Thyroid gland (tissue), 4 donors: Measurements from ENCODE around the gene FCHSD2. TPM values are rescaled to one million over a fixed set of nuclear protein-coding genes. Genes with fewer than 3 reads are reported as not detected.
"Not testable (repeated sequence)": the region's sequence is repeated elsewhere in the genome, so short reads cannot be mapped to it uniquely, and the experiment has no call there.

Experiments
- DNase-seq, 2 donors: peaks; one replicate each; pipeline ENCODE4 v3.0.0-alpha.2; 2019
- H3K27ac ChIP-seq, 3 donors: fragments of 200-600 bp; sonication (generic); 1 replicate in 2 of 3; 2 replicates in 1 of 3; pipeline ENCODE4 v1.5.1; 2016 to 2019; ENCODE audit warnings: mild to moderate bottlenecking in 1 of 3, moderate library complexity in 1 of 3
- H3K27me3 ChIP-seq: fragments of 200-600 bp; sonication (generic); one replicate; pipeline ENCODE4 v1.5.1; 2019
- H3K36me3 ChIP-seq, 2 donors: fragments of 200-600 bp; sonication (generic); one replicate each; pipeline ENCODE4 v1.5.1; 2016 to 2019
- H3K4me1 ChIP-seq, 2 donors: fragments of 200-600 bp; sonication (generic); one replicate each; pipeline ENCODE4 v1.5.1; 2017 to 2019
- H3K4me3 ChIP-seq, 3 donors: fragments of 200-600 bp; sonication (generic); replicated peaks in 1 of 3; 1 replicate in 2 of 3; 2 replicates in 1 of 3; pipeline ENCODE4 v1.5.1; 2016; ENCODE audit warnings: mild to moderate bottlenecking in 1 of 3
- H3K9me3 ChIP-seq: fragments of 200-600 bp; sonication (generic); one replicate; pipeline ENCODE4 v1.5.1; 2017
- POLR2A ChIP-seq, 2 donors: fragments of 450-650 bp; IDR thresholded peaks; one replicate each; pipeline ENCODE4 v1.6.1; 2017; ENCODE audit warnings: antibody characterized with exemption in 2 of 2, mild to moderate bottlenecking in 2 of 2, moderate library complexity in 1 of 2
- WGBS, 2 donors: methylation state at CpG; one replicate each; pipeline ENCODE4 v1.1.5; 2017; 5-methylcytosine and 5-hydroxymethylcytosine counted together
- intact Hi-C: fragments of 100-400 bp; cut with DNase I; formaldehyde crosslinking; loops from one replicate; pipeline ENCODE4 v1.15.1; 2023
- total RNA-seq, 4 donors: library from RNA; depleted of rRNA; stranded (reverse); fragments of >200 nt; gene quantifications; one replicate each; pipeline ENCODE4 v1.2.3, GENCODE V29; 2016
- TF ChIP-seq, protein P1 (sequence below), 6 experiments: fragments of 200-600 bp in 3 of 6; fragments of 450-650 bp in 3 of 6; sonication (generic) in 3 of 6; IDR thresholded peaks; one replicate each; pipeline ENCODE4 v1.5.1; 2016 to 2019; ENCODE audit warnings: antibody characterized with exemption in 6 of 6, mild to moderate bottlenecking in 2 of 6, inconsistent platforms in 1 of 6, moderate library complexity in 1 of 6

The FCHSD2 gene
- total RNA-seq, 4 donors from 2014 or later, result 13.5 to 21.7 (median 16.9) TPM

DNA sequence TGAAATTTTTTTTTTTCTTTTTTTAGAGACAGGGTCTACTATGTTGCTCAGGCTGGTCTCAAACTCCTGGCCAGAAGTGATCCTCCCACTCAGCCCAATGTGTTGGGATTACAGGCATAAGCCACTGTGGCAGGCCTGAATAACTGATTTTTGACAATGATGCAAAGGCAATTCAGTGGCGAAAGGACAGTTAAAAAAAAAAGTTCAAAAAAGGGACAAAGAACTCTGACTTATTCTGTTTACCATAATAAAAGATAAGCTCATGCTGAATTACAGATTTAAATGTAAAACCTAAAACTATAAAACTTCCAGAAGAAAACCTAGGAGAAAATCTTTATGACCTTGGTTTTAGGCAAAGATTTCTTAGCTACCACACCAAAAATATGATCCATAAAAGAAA lies 279.0 kb downstream of the FCHSD2 start:
- TF ChIP-seq, protein P1, sequence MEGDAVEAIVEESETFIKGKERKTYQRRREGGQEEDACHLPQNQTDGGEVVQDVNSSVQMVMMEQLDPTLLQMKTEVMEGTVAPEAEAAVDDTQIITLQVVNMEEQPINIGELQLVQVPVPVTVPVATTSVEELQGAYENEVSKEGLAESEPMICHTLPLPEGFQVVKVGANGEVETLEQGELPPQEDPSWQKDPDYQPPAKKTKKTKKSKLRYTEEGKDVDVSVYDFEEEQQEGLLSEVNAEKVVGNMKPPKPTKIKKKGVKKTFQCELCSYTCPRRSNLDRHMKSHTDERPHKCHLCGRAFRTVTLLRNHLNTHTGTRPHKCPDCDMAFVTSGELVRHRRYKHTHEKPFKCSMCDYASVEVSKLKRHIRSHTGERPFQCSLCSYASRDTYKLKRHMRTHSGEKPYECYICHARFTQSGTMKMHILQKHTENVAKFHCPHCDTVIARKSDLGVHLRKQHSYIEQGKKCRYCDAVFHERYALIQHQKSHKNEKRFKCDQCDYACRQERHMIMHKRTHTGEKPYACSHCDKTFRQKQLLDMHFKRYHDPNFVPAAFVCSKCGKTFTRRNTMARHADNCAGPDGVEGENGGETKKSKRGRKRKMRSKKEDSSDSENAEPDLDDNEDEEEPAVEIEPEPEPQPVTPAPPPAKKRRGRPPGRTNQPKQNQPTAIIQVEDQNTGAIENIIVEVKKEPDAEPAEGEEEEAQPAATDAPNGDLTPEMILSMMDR (IDR thresholded peaks at IDR 0.05), result no peak
- TF ChIP-seq POLR2A (IDR thresholded peaks at IDR 0.05), result no peak
- 95 to 97% methylated on average over 1 of the region's 1 CpG for WGBS, 2 donors
- Histone ChIP-seq H3K4me1 (no peaks in the 10 kb centered on the region), H3K27ac (no peak overlapping the region), H3K4me3 (no peak overlapping the region), H3K9me3 (no peaks in the 10 kb centered on the region), H3K36me3 (no peaks in the 10 kb centered on the region), H3K27me3 (no peaks in the 10 kb centered on the region)
- intact Hi-C loops, result no loop called here
- DNase-seq, result no peak

DNA sequence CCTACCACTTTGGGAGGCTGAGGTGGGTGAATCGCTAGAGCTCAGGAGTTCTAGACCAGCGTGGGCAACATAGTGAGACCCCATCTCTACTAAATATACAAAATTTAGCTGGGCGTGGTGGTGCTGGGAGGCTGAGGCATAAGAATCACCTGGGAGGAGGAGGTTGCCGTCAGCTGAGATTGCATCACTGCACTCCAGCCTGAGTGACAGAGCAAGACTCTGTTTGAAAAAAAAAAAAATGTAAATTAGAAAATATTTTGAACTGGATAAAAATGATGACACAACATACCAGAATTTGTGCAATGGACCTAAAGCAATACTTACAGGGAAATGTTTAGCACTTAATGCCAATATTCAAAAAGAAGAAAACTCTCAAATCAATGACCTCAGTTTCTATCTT lies 281.5 kb downstream of the FCHSD2 start:
- Histone ChIP-seq H3K27ac (no peak overlapping the region), H3K4me1 (peaks cover 8 to 9% of the 10 kb centered on the region in 2 donors), H3K9me3 (no peaks in the 10 kb centered on the region), H3K4me3 (no peak overlapping the region), H3K27me3 (no peaks in the 10 kb centered on the region), H3K36me3 (no peaks in the 10 kb centered on the region)
- intact Hi-C loops, result no loop called here
- DNase-seq, result no peak
- TF ChIP-seq, protein P1 (IDR thresholded peaks at IDR 0.05), result no peak
- TF ChIP-seq POLR2A (IDR thresholded peaks at IDR 0.05), result no peak
- WGBS, 2 donors, result 96 to 97% methylated on average over 4 of the region's 4 CpGs

DNA sequence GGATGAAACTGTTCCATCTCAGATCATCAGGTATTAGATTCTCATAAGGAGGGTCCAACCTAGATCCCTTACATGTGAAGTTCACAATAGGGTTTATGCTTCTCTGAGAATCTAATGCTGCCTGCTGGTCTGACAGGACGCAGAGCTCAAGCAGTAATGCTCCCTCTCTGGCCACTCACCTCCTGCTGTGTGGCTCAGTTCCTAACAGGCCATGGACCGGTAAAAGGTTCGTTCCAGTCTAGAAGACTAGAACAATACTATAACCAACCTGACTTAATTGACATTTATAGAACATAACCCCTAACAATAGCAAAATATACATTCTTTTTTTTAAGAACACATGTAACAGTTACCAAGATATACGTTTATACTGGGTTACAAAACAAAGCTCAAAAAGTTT lies 282.1 kb downstream of the FCHSD2 start:
- no peaks in the 10 kb centered on the region for H3K36me3 ChIP-seq
- intact Hi-C loops, result no loop called here
- no peak for TF ChIP-seq POLR2A (IDR thresholded peaks at IDR 0.05)
- TF ChIP-seq, protein P1 (IDR thresholded peaks at IDR 0.05), result no peak
- no peaks in the 10 kb centered on the region for H3K9me3 ChIP-seq
- DNase-seq, result no peak
- H3K27me3 ChIP-seq, result no peaks in the 10 kb centered on the region
- WGBS, 2 donors, result 96 to 97% methylated on average over 4 of the region's 4 CpGs
- no peak overlapping the region for H3K27ac ChIP-seq
- H3K4me3 ChIP-seq, result no peak overlapping the region
- H3K4me1 ChIP-seq, result peaks cover 8 to 9% of the 10 kb centered on the region in 2 donors

DNA sequence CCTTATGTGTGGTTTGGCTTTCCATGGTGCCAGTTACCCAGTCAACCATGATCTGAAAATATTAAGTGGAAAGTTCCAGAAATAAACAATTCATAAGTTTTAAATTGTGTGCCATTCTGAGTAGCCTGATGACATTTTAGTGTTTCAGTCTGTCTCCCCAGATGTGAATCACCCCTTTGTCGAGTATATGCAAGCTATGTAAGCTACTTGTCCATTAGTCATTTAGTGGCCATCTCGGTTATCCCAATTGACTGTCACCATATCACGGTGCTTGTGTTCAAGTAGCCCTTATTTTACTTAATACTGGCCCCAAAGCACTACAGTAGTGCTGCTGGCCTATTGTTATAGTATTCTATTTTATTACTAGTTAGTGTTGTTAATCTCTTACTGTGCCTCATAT lies 283.0 kb downstream of the FCHSD2 start:
- no peak overlapping the region for H3K27ac ChIP-seq
- peaks cover 8 to 9% of the 10 kb centered on the region in 2 donors for H3K4me1 ChIP-seq
- intact Hi-C loops, result no loop called here
- no peak overlapping the region for H3K4me3 ChIP-seq
- no peaks in the 10 kb centered on the region for H3K36me3 ChIP-seq
- no peak for DNase-seq
- TF ChIP-seq, protein P1 (IDR thresholded peaks at IDR 0.05), result no peak
- no peak for TF ChIP-seq POLR2A (IDR thresholded peaks at IDR 0.05)
- H3K27me3 ChIP-seq, result no peaks in the 10 kb centered on the region
- H3K9me3 ChIP-seq, result no peaks in the 10 kb centered on the region
- 91 to 92% methylated on average over 3 of the region's 3 CpGs for WGBS, 2 donors

DNA sequence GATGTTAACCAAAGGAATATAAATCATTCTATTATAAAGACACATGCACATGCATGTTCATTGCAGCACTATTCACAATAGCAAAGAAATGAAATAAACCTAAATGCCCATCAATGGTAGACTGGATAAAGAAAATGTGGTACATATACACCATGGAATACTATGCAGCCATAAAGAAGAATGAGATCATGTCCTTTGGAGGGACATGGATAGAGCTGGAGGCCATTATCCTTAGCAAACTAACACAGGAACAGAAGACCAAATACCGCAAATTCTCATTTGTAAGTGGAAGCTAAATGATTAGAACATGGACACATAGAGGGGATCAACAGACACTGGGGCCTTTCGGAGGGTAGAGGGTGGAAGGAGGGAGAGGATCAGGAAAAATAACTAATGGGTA lies 283.9 kb downstream of the FCHSD2 start:
- H3K9me3 ChIP-seq, H3K4me3 ChIP-seq, H3K4me1 ChIP-seq, H3K27me3 ChIP-seq, H3K36me3 ChIP-seq, intact Hi-C loops, H3K27ac ChIP-seq, DNase-seq: not testable (repeated sequence)
- WGBS, 2 donors, result 97 to 99% methylated on average over 2 of the region's 2 CpGs
